ENCODE results near the gene CDRT4.

The CDRT4 gene

DNA sequence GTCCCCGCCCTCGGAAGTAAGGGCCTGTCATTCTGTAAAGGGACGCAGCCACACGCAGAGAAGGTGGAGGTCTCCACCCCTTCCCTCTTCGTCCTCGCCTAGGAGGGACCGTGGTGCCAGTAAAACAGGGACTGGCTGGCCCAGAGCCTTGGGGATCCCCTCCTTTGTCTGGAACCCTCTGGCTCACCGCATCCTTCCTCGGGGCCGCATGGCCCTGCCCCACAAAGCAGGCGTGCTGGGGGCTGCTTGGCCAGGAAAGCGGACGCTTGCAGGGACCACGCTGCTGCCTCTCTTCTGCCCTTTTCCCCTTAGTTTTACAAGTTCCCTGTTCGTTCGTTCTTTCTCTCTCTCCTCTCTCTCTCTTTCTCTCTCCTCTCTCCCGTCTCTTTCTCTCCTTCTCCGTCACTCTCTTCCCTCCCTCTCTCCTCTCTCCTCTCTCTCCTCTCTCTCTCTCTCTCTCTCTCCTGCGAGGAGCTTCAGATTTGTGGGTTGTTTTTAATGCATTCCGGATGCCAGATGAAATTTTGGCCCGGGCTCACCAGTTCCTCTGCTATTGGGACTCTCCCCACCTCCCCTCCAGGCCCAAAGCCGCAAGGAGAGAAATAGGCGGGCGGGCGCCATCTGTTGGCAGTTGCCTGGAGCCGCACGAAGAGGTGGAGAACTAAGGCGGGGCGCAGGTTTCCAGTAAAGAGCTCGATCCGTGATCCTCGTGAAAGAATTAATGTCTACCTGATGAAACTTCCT, 35.1 kb upstream of the CDRT4 start:
- TF ChIP-seq SIN3A (IDR thresholded peaks at IDR 0.05; ENCODE audit: borderline replicate concordance, insufficient read depth, low read length) (no peak), POLR2AphosphoS5 (IDR thresholded peaks at IDR 0.05; ENCODE audit: low read depth, low read length) (no peak), TAF1 (IDR thresholded peaks at IDR 0.05; ENCODE audit: borderline replicate concordance, insufficient read depth, low read length) (no peak), FOXP2 (optimal IDR thresholded peaks at IDR 0.05; ENCODE audit: borderline replicate concordance, extremely low read depth, extremely low read length, insufficient read depth) (no peak)
- TF ChIP-seq, protein P1, sequence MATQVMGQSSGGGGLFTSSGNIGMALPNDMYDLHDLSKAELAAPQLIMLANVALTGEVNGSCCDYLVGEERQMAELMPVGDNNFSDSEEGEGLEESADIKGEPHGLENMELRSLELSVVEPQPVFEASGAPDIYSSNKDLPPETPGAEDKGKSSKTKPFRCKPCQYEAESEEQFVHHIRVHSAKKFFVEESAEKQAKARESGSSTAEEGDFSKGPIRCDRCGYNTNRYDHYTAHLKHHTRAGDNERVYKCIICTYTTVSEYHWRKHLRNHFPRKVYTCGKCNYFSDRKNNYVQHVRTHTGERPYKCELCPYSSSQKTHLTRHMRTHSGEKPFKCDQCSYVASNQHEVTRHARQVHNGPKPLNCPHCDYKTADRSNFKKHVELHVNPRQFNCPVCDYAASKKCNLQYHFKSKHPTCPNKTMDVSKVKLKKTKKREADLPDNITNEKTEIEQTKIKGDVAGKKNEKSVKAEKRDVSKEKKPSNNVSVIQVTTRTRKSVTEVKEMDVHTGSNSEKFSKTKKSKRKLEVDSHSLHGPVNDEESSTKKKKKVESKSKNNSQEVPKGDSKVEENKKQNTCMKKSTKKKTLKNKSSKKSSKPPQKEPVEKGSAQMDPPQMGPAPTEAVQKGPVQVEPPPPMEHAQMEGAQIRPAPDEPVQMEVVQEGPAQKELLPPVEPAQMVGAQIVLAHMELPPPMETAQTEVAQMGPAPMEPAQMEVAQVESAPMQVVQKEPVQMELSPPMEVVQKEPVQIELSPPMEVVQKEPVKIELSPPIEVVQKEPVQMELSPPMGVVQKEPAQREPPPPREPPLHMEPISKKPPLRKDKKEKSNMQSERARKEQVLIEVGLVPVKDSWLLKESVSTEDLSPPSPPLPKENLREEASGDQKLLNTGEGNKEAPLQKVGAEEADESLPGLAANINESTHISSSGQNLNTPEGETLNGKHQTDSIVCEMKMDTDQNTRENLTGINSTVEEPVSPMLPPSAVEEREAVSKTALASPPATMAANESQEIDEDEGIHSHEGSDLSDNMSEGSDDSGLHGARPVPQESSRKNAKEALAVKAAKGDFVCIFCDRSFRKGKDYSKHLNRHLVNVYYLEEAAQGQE (IDR thresholded peaks at IDR 0.05; ENCODE audit: insufficient read depth in 1 of 2, low read depth in 2 of 2, low read length in 2 of 2): no peak

DNA sequence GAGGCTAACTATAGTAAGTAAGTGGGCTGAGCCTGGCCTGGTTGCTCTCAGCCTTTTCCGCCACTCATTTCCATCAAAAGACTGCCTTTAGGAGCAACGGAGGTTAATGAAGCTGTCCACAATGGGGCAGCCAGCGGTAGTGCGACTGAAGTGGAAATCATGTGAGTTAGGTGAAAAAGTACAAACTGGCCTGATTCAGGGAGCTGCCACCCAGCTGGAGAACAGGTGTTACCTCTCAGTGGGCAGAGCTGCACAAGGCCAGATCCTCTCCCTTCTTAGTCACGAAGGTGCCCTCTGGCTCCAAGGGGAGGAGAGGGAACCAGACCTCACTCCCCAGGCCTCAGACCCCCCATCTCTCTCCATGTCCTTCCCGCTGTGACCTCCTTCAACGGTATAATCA, 34.4 kb upstream of the CDRT4 start:
- TF ChIP-seq TAF1 (IDR thresholded peaks at IDR 0.05; ENCODE audit: borderline replicate concordance, insufficient read depth, low read length): no peak
- TF ChIP-seq FOXP2 (optimal IDR thresholded peaks at IDR 0.05; ENCODE audit: borderline replicate concordance, extremely low read depth, extremely low read length, insufficient read depth): no peak
- no peak for TF ChIP-seq SIN3A (IDR thresholded peaks at IDR 0.05; ENCODE audit: borderline replicate concordance, insufficient read depth, low read length)
- TF ChIP-seq POLR2AphosphoS5 (IDR thresholded peaks at IDR 0.05; ENCODE audit: low read depth, low read length): no peak
- TF ChIP-seq, protein P1 (IDR thresholded peaks at IDR 0.05; ENCODE audit: insufficient read depth in 1 of 2, low read depth in 2 of 2, low read length in 2 of 2): no peak

DNA sequence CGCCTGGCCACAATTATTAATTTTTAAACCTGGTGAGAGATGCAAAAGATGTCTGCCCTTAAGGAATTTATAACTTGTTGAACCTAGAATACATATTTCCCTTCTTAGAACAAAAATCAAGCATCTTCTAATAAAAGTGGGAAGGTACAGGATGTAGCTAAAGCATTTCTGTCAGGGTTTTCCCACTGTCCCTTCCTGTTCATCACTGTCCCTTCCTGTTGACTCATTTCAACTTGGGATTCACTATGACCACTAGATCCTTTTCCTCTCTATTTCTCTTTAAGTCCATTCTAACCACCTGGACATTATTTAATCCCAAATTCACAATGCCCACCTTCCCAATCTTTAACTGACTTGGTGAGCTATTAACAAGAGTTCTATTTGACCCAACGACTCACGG, 33.9 kb upstream of the CDRT4 start:
- TF ChIP-seq SIN3A (IDR thresholded peaks at IDR 0.05; ENCODE audit: borderline replicate concordance, insufficient read depth, low read length) (no peak), POLR2AphosphoS5 (IDR thresholded peaks at IDR 0.05; ENCODE audit: low read depth, low read length) (no peak), FOXP2 (optimal IDR thresholded peaks at IDR 0.05; ENCODE audit: borderline replicate concordance, extremely low read depth, extremely low read length, insufficient read depth) (no peak), TAF1 (IDR thresholded peaks at IDR 0.05; ENCODE audit: borderline replicate concordance, insufficient read depth, low read length) (no peak)
- TF ChIP-seq, protein P1 (IDR thresholded peaks at IDR 0.05; ENCODE audit: insufficient read depth in 1 of 2, low read depth in 2 of 2, low read length in 2 of 2): no peak

DNA sequence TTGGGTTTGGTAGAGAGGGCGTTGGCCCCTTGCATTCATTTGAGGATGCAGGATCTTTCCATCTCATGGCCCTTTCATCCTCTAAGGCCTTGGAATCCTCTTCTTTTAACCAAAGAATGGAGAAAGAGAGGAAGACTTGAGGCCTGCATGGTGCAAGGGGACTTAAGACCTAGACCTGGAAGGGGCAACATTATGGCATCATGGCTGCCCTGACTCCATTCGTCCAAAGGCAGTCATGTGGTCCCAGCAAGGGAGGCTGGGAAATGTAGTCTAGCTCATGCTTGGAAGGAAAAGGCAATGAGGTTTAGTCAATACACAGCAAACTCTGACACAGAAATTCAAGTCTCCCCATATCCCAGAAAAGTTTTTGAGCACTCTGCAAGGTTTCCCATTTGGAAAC, 30.7 kb upstream of the CDRT4 start:
- TF ChIP-seq SIN3A (IDR thresholded peaks at IDR 0.05; ENCODE audit: borderline replicate concordance, insufficient read depth, low read length) (no peak), FOXP2 (optimal IDR thresholded peaks at IDR 0.05; ENCODE audit: borderline replicate concordance, extremely low read depth, extremely low read length, insufficient read depth) (no peak), TAF1 (IDR thresholded peaks at IDR 0.05; ENCODE audit: borderline replicate concordance, insufficient read depth, low read length) (no peak), POLR2AphosphoS5 (IDR thresholded peaks at IDR 0.05; ENCODE audit: low read depth, low read length) (no peak)
- TF ChIP-seq, protein P1 (IDR thresholded peaks at IDR 0.05; ENCODE audit: insufficient read depth in 1 of 2, low read depth in 2 of 2, low read length in 2 of 2): no peak

Data from PFSK-1 (cell line).